VCaP (cell line): Measurements from ENCODE around the gene C6orf62.
A peak's percentile ranks its signal among the peaks of the same experiment; 100 is the strongest.
"Not testable (repeated sequence)": the region's sequence is repeated elsewhere in the genome, so short reads cannot be mapped to it uniquely, and the experiment has no call there.

Source experiments
- H3K27ac ChIP-seq: fragments of 450-650 bp; 2 replicates; pipeline ENCODE4 v1.5.1; 2017
- CTCF ChIP-seq: fragments of 450-650 bp; conservative IDR thresholded peaks from 2 replicates; pipeline ENCODE4 v1.5.1; 2017; ENCODE audit warnings: mild to moderate bottlenecking, moderate library complexity

The C6orf62 gene

GRCh38 chr6:24702720-24703282 lies 16.2 kb downstream of the C6orf62 start:
- no peak for TF ChIP-seq CTCF
- no peak overlapping the region for H3K27ac ChIP-seq

GRCh38 chr6:24699521-24700359 lies 19.2 kb downstream of the C6orf62 start:
- TF ChIP-seq CTCF = no peak

GRCh38 chr6:24696097-24696496 lies 22.9 kb downstream of the C6orf62 start:
- TF ChIP-seq CTCF = no peak
- H3K27ac ChIP-seq = no peak overlapping the region

More at GRCh38 chr6:24699521-24700359, 19.2 kb downstream of the C6orf62 start:
- H3K27ac ChIP-seq = no peak overlapping the region

GRCh38 chr6:24695635-24696034 lies 23.3 kb downstream of the C6orf62 start:
- peak; percentile 75 for TF ChIP-seq CTCF
- not testable (repeated sequence) for H3K27ac ChIP-seq

DNA sequence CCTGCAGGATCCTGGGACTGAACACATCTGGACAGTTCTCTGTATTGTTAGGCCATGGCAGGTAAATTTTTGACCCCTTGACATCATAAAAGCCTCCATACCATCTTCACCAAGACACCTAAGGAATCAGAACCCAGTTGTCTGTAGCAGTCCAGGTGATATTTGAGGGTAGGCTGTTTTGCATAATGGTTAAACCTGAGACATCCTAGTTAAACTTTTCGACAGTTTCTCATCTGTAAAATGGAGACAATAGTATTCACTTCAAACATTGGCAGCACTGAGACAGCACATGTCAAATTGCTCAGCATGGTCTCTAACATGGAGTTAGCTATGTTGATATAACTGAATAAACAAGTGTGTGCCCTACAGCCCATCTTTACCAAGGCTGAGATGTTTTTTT lies 24.8 kb downstream of the C6orf62 start:
- no peak for TF ChIP-seq CTCF

GRCh38 chr6:24692848-24693592 lies 25.9 kb downstream of the C6orf62 start:
- TF ChIP-seq CTCF = no peak
- H3K27ac ChIP-seq = no peak overlapping the region

More for the DNA sequence above, 24.8 kb downstream of the C6orf62 start:
- peak overlapping the region; percentile 32 for H3K27ac ChIP-seq

- H3K27ac ChIP-seq = no peak overlapping the region
- no peak for TF ChIP-seq CTCF
Measured at GRCh38 chr6:24692415-24692814, 26.5 kb downstream of the C6orf62 start.
